ENCODE data around the gene MRPL1.
"Not testable (repeated sequence)": the region's sequence is repeated elsewhere in the genome, so short reads cannot be mapped to it uniquely, and the experiment has no call there.

Gene MRPL1

GRCh38 chr4:77849278-77849965 lies 13.2 kb upstream of the MRPL1 start:
- no peak for DNase-seq (ENCODE audit: low read depth in 1 of 2, low spot score in 1 of 2)

- peak; percentile 9 to 13 for DNase-seq (ENCODE audit: low read depth in 1 of 2, low spot score in 1 of 2)
These were observed 9.6 kb upstream of the MRPL1 start for GRCh38 chr4:77852892-77853495.

- DNase-seq (ENCODE audit: low read depth in 1 of 2, low spot score in 1 of 2), result no peak
These were observed 8.1 kb upstream of the MRPL1 start for GRCh38 chr4:77854431-77855111.

- DNase-seq (ENCODE audit: low read depth in 1 of 2, low spot score in 1 of 2), result no peak
These were observed 6.5 kb upstream of the MRPL1 start for GRCh38 chr4:77856152-77856551.

GRCh38 chr4:77859256-77859655 lies 3.4 kb upstream of the MRPL1 start:
- no peak for DNase-seq (ENCODE audit: low read depth in 1 of 2, low spot score in 1 of 2)

GRCh38 chr4:77861495-77861894 lies 1.1 kb upstream of the MRPL1 start:
- DNase-seq (ENCODE audit: low read depth in 1 of 2, low spot score in 1 of 2), result no peak

- DNase-seq (ENCODE audit: low read depth in 1 of 2, low spot score in 1 of 2), result not testable (repeated sequence)
These were observed 711 bp downstream of the MRPL1 start for GRCh38 chr4:77863341-77863740.

- no peak for DNase-seq (ENCODE audit: low read depth in 1 of 2, low spot score in 1 of 2)
These were observed 2.6 kb downstream of the MRPL1 start for GRCh38 chr4:77865259-77865658.

- DNase-seq (ENCODE audit: low read depth in 1 of 2, low spot score in 1 of 2), result no peak
These were observed 10.3 kb downstream of the MRPL1 start for GRCh38 chr4:77872723-77873445.

GRCh38 chr4:77877167-77877566 lies 14.5 kb downstream of the MRPL1 start:
- no peak for DNase-seq (ENCODE audit: low read depth in 1 of 2, low spot score in 1 of 2)

- DNase-seq (ENCODE audit: low read depth in 1 of 2, low spot score in 1 of 2), result no peak
These were observed 15.3 kb downstream of the MRPL1 start for GRCh38 chr4:77877771-77878565.

- DNase-seq (ENCODE audit: low read depth in 1 of 2, low spot score in 1 of 2), result no peak
These were observed 18.2 kb downstream of the MRPL1 start for GRCh38 chr4:77880784-77881183.

GRCh38 chr4:77881460-77882295 lies 19.0 kb downstream of the MRPL1 start:
- DNase-seq (ENCODE audit: low read depth in 1 of 2, low spot score in 1 of 2), result no peak

- DNase-seq (ENCODE audit: low read depth in 1 of 2, low spot score in 1 of 2), result no peak
These were observed 30.8 kb downstream of the MRPL1 start for GRCh38 chr4:77893451-77893850.

GRCh38 chr4:77899607-77900006 lies 37.0 kb downstream of the MRPL1 start:
- DNase-seq (ENCODE audit: low read depth in 1 of 2, low spot score in 1 of 2), result no peak

- no peak for DNase-seq (ENCODE audit: low read depth in 1 of 2, low spot score in 1 of 2)
These were observed 40.6 kb downstream of the MRPL1 start for GRCh38 chr4:77903186-77903585.

GRCh38 chr4:77905651-77906263 lies 43.1 kb downstream of the MRPL1 start:
- DNase-seq (ENCODE audit: low read depth in 1 of 2, low spot score in 1 of 2), result no peak

- DNase-seq (ENCODE audit: low read depth in 1 of 2, low spot score in 1 of 2), result no peak
These were observed 48.0 kb downstream of the MRPL1 start for GRCh38 chr4:77910676-77911075.

GRCh38 chr4:77911091-77911490 lies 48.5 kb downstream of the MRPL1 start:
- DNase-seq (ENCODE audit: low read depth in 1 of 2, low spot score in 1 of 2), result no peak

Data from stimulated activated CD4-positive, alpha-beta T cell treated with anti-CD3 and anti-CD28 coated beads, Interleukin-15, amount 100 ng/mL, for 1 hour (primary cell).